GM18511 (cell line): ENCODE data around the gene NPLOC4.

Experiments used
- ATAC-seq: cut with Tn5 transposase; IDR thresholded peaks from one replicate; pipeline ENCODE4 v1.9.1; 2021; ENCODE audit warnings: mild to moderate bottlenecking, moderate library complexity; ENCODE audit not compliant: unreplicated experiment

NPLOC4 gene

DNA sequence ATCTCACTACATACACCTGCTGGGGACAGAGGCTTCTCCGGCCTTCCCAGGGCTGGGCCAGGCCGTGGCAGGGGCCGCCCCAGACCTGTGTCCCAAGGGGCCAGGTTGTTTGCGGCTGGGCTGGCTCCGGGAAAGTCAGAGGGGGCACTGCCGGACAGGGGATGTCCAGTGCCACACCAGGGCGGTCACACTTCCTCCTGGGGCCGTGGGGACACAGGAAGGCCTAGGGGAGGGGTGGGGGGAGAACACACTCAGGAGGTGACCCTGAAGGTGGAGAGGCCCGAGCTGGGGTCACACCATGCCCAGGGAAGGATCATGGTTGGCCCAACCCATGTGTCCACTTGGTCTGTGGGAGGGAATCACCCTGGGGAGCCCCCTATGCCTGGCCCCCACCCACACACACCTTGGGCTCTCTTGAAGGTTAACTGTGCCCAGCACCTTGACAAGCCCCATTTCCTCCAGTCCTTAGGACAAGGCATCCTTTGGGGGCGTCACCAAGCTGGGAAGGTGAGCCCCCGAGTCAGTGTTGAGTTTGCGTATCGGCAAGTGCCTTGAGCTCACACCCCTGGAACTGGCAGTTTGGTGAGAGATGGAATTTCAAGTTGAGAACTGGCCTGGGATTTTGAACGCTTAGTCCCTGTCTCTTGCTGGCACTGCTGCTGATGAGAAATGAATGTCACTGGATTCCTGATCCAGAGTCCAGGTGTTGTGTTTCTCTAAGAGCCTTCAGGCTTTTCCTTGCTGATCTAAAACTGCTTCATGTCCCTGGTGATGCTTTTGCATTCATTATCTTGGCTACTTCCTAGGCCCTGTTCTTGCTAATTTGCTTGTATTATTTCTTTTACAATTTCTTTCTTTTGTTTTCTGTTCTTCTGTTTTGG lies 116.7 kb downstream of the NPLOC4 start:
- ATAC-seq = no peak

DNA sequence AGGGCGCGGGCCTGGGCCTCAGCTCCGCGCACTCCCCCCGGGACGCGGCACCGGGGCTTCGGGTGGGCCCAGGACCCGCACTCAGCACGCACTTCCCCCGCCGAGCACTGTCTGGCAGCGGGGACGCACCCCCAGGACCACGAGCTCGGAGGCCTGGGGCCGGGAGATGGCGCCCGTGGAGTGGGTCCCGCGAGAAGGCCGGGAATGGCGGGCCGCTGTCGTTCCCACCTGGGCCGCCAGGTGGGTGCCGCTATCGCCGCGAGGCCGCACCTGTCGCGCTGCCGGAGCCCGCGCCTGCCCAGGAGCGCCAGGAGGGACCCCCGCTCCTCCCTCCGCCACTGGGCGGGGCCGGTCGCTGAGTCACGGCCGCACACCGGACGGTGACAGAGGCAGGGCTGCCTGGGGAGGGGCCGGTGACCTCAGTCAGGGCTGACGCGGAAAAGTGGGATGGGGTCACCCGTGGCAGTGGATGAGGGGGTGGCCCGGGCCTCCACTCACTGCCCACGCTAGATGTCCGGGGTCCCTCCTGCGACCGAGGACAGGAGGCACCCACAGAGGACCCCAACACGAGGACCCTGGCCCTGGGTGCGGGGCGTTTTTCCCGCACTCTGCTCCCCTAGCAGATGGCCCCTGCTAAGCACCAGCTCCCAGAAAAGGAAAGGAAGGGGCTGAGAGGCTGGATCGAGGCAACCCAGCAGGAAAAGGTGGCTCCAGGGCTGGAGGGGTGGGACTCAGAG lies 117.5 kb downstream of the NPLOC4 start:
- peak; percentile 26 for ATAC-seq

DNA sequence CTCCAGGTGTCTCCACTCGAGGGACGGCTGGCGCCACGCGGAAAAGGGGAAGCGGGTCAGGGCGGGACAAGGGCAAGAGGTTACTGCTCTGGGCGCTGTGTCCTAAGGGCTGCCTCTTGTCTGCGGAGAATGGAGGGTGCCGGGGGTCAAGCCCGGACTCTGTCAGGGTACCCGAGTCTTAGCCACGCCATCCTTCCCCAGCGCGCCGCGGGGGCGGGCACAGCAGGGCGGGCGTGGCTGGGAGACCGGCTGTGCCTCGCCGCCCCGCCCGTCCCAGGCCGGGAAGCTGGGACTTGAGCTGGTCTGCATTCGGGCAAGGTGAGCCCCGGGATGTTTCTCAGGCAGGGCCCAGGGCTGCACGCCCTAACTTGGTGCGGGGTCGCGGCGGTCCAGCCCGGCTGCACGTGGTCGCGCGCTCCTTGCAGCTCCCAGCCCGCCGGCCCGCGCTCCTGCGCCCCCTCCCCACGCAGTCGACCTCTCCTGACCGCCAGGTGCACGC lies 118.1 kb downstream of the NPLOC4 start:
- no peak for ATAC-seq

DNA sequence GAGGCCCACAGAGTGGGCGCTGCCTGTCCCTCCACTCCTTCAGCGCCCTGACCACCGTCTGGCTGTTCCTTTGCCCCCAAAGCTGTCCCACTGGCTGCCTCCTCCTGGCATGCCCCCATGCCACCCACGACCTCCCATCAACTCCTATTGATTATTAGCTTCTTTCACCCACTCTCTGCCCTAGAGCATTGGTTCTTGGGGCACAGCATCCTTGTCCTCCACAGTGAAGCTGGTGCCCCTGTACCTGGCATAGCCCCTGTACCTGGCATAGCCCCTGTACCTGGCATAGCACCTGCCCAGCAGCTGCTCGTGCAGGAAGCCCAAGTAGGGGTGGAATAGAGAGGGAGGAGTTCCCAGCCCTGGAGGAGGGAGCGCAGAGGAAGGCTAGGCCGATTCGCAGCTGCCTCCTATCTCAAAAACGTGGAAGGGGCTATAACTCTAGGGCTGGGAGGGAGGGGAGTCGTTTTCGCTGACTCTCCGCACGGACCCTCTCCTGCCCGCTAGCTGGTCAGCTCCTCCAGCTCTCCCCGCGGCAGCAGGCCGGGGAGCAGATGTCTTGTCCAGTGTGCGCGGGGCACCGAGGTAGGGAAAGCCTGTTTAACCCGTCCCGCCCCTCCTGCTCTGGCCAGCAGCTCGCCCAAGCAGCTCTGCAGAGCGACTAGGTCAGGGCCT lies 118.7 kb downstream of the NPLOC4 start:
- no peak for ATAC-seq

DNA sequence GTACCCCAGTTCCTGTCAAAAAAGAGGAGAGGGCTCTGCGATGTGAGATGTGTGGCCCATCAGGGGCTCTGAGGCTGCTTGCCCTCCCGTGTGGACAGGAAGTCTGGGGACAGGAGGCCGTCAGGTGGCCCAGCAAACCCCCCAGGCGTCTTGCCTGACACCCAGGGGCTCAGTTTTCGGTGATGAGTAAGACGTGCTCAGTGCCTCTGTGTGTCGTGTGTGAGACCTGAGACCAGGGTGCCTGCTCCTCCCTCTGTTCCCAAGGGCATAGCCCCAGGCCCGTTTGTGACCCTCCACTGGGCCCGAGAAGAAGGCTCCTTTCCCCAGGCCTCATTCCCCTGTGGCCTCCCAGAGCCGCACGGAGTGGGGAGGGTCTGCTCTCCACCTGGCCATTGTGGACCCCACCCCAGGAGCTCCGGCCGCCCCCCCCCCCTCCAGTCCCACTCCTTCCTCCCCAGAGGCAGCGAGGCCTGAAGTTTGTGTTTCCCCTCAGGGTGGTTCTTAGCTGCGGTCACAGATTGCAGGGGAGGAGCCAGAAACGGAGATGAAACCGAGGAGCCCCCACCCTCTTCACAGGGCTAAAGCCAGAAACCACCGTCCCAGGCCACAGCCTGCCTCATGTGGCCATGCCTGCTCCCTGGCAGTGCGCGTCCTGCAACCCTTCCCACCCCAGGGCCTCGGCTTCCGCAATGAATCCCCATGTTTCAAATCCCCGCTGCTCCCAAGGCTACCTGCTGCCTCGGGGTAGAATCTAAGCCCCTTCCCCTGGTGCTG lies 119.4 kb downstream of the NPLOC4 start:
- peak; percentile 44 for ATAC-seq

DNA sequence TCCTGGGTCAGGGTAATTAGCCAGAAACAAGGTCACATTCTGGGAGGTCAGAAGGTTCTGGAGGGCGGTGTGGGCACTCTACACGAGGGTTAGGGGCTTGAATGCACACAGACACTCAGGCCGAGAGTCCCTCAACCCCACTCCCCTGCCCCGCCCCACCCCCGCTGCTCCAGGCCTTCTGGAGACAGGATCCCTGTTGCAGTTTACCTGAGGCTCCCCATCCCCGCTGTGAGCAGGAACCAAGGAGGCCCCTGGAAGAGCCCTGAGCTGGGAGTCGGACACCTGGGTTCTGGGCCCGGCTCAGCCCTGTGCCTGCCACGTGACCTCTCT lies 119.9 kb downstream of the NPLOC4 start:
- ATAC-seq = no peak

DNA sequence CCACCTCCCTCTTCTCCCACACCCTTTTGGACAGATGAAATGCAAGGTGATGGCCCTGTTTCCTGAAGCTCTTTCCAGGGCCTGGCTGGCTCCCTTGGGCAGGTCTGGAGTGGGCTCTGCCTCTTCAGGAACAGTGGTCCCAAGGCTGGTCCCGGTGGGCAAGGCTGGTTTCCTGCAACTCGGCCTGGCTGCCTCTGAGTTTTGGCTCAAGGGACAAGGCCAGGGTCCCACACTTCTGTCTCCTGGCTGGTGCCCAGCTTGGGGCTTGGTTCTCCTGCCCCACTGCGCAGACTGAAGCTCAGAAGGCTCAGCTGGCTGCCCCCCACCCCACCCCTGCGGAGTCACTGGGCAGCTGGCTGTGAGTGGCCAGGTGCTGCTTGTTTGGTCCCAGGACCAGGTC lies 120.5 kb downstream of the NPLOC4 start:
- ATAC-seq = no peak

DNA sequence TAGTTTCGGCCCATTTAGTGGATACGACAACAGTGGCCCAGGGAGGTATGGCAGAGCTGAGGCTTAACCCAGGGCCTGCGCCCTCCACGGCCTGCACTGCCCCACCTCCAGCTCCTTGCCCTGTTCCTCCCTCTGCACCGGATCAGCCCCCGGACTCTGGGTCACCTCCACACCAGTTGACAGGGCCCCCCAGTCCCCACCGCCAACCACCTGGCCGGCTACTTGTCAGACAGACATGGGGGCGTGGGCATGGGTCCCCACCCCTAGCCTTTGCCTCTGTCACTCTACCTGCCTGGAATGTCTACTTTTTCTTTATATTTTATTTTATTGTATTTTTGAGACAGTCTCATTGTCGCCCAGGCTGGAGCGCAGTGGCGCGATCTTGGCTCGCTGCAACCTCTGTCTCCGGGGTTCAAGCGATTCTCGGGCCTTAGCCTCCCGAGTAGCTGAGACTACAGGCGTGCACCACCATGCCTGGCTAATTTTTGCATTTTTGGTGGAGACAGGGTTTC lies 121.3 kb downstream of the NPLOC4 start:
- no peak for ATAC-seq

DNA sequence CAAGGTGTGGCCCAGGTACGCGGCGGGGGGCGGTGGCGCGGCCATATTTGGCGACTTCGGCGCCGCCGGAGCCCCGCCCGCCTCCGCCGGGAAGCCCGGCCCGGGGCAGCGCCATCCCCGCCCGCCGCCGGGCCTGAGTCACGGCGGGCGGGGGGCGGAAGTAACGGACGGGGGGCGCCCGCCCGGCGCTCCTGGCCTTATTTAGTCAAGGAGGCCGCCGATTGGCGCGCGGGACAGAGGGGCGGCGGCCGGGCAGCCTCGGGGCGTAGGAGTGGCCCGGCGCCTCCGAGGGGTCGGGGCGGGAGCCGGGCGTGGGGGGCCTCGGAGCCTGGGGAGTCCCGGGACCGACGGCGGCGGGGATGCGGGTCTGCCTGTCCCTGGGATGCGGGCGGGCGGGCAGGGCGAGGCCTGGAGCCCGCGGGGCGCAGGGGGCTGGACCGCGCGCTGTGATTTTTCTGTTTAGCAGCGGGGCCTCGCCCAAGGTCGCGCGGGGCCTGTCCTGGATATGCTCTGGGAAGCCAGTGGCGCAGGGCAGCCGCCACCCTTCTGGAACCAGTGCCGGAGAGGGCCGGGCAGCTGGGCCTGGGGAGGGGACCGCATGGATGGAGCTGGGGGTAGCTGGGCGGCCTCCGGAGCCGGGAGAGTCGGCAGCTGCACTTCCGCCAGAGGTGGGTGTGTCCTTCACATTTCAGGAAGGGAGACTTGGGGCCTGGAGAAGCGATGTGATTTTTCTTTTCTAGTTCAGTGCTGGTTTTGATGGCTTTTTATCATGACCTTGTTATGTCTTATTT lies 122.0 kb downstream of the NPLOC4 start:
- ATAC-seq = no peak

DNA sequence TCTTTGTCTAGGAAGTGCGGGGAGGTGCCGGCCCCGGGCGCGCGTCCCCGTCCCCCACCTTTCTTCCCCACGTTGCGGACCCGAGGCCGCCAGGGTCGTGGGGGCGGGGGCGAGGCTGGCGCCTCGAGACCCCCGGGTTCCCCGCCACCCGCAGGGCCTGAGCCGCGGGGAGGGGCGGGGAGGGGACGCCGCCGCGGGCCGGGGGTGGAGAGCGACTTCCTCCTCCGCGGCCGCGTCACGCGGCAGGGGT lies 122.5 kb downstream of the NPLOC4 start:
- no peak for ATAC-seq

DNA sequence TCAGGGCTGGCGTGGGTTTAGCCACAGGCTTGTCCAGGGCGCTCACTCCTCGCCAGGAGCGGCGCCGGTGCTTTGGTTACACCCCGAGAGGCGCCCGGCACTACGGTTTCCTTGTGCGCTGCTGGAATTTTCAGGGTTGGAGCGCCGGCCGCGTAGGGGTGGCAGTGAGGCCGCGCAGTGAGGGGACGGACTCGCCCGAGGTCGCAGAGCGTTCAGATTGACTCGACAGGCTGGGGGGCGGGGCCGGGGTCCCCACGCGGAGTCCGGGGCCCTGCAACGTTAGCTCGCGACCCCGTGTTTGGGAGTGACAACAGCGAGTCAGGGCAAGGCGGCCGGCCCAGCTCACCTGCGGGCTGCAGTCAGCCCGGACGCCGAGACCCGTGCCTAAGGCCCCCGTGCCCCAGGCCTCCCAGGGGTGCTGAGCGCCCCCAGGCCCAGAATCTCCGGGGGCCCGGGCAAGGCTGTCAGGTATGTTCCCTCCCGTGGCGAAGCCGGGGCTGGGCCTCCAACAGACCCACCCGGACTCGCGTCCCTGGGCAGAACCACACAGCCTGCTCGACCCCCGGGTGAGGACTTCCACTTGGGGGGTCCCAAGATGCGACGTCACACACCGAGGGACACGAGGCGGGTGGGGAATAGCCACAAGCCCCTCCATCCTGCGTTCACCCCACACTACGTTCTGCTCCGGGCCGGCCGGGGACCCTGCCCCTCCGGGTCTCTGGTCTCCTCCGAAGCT lies 123.0 kb downstream of the NPLOC4 start:
- no peak for ATAC-seq

DNA sequence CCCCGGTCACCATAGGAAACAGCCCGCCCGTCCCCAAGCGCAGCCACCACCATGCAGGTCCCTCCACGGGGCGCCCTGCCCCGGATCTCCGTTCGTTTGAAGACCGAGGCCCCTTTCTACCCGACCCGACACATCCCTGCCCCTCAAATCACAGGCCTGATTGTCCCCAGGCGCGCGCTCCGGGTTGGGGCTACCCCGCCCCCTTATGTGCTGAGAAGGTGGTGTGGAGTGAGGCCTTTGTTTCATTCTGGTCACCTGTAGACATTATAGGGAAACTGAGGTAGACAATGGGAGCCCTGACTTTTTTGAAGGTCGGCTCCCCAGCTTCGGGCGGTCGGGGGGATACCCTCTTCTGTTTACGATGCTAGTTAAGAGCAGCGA lies 123.5 kb downstream of the NPLOC4 start:
- no peak for ATAC-seq

DNA sequence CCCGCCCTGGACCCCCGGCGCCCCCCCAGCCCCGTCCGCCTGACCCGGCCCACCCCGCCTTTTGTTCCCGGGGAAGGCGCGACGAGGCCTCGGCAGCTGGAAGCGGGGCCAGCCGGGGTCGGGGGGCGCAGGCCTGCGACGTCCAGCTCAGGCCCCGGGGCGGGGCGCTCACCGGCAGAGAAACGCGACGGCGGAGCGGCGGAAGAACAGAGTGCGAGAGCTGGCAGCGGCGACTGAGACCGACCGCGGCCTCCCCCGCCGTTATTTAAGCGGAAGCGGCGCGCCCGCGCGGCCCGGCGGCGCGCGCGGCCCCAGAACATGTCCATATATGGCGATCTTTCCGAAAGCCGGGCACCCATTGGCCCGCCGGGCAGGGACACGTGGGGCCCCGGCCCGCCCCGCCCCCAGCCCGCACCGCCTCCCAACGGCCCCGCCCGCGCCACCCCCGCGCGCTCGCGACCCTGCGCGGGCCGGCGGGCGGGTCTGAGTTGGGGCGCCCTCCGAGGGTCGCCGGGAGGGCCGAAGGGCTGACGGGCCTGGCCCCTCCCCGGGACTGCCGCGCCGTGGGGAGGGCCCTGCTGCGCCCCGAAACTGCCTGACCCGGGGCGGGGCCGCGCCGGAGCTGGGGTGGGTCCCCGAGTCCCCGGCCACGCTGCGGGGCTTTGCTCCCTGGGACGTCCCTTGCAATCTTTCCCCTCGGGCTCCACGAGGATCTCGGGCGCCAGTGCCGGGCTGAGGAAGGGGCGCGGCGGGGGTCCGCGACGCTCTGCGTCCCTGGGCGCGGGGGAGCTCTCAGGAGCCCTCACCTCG lies 124.1 kb downstream of the NPLOC4 start, which contains the start of gene ACTG1:
ACTG1 (minus strand) TSS at position 238 of the 810 bp plus-strand sequence. CDS start 445 bp downstream, outside the sequence.
- no peak for ATAC-seq

DNA sequence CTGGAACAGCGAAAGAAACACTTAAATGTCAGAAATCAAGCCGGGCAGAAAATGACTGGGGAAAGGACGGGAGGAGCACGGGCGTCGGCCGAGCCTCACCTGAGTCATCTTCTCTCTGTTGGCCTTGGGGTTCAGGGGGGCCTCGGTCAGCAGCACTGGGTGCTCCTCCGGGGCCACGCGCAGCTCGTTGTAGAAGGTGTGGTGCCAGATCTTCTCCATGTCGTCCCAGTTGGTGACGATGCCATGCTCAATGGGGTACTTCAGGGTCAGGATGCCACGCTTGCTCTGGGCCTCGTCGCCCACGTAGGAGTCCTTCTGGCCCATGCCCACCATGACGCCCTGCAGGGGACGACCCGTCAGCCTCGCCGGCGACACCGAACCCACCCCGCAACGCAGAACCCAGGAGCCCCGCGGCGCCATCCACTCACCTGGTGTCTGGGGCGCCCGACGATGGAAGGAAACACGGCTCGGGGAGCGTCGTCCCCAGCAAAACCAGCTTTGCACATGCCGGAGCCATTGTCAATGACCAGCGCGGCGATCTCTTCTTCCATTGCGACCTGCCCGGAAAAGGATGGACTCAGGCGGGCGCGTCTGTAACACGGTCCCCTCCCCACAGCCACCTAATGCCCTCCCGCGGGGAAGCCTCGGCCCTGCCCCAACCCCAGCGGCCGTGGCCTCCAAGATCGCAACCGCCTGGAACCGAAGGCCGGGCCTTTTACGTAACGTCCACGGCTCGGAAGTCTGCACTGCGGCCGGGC lies 124.9 kb downstream of the NPLOC4 start:
- ATAC-seq = no peak

DNA sequence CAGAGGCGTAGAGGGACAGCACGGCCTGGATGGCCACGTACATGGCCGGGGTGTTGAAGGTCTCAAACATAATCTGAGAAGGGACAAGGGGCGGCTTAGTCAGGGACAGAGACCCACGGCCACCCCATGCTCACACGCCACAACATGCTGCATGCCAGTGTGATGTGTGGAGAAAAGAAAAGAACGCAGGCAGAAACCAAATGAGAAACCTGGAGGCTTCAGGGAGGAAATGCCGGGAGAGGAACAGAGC lies 125.4 kb downstream of the NPLOC4 start:
- no peak for ATAC-seq

DNA sequence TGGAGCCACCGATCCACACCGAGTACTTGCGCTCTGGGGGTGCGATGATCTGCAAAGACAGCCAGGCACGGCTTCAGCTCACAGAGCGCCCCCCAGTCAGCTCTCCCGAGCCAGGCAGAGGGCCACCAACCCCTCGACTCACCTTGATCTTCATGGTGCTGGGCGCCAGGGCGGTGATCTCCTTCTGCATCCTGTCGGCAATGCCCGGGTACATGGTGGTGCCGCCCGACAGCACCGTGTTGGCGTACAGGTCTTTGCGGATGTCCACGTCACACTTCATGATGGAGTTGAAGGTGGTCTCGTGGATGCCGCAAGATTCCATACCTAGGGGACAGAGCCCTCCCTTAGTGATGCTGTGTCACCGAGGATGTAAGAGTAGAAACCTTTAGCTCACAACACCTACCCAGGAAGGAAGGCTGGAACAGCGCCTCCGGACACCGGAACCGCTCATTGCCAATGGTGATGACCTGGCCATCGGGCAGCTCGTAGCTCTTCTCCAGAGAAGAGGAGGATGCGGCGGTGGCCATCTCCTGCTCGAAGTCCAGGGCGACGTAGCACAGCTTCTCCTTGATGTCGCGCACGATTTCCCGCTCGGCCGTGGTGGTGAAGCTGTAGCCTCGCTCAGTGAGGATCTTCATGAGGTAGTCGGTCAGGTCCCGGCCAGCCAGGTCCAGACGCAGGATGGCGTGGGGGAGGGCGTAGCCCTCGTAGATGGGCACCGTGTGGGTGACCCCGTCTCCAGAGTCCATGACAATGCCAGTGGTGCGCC lies 125.9 kb downstream of the NPLOC4 start:
- no peak for ATAC-seq
